GM21576 (cell line): ENCODE results near the gene COMMD2.

Source experiments
- ATAC-seq: cut with Tn5 transposase; IDR thresholded peaks from one replicate; pipeline ENCODE4 v1.9.1; 2021; ENCODE audit warnings: mild to moderate bottlenecking, moderate library complexity; ENCODE audit not compliant: unreplicated experiment

Gene COMMD2

DNA sequence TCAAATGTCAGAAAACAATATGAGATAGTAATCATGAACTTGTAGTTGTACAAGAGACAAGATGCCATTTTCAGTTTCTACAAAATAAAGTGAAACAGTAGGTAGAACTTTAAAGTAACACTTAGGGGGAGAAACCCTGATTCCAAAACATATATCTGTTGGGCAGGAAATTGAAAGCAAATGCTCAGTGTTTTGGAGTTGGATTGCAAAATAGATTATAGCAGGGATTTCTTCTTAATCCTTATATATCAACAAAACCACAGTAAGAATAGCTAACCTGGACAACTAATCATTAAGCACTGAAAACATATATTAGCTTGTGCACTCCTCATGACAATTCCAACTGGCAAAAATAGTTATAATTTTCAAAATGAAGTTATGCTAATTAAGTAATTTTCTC is 46.9 kb downstream of the COMMD2 start:
- ATAC-seq: no peak

GRCh38 chr3:149703466-149703865 is 48.8 kb downstream of the COMMD2 start:
- ATAC-seq: no peak

DNA sequence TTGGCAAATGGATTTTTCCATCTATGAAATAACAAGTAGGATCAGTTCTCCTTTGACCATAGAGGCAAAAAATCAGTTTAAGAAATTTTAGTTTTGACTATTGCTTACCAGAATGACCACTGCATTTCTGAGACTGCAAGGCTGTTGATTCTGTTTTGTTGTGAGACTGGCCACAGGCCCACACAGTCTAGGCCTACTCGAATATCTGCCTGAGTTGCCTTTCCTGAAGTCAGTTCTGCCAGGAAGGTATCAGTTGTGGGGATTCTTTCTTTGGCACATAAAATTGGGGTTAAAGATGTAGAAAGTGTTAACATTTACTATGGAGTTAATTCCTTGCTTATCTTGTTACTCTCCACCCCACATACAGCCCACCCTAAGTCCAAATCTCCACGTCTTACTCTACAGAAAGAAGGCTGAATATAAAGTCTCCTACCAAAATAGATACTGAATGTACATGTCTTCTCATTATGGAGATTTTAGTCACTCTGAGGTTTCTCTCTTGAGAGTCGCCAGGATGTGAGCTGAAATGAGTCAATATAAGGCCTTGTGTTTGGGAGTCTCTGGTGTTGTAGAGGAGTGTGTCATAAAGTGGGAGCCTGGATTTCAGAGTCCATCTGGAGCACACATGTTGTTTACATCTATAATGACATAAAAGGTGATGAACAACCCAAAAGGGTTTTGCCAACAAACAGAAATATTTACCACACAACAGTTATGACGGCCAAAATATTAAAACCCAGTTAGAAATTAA is 49.4 kb downstream of the COMMD2 start:
- ATAC-seq: no peak

GRCh38 chr3:149701977-149702350 is 50.3 kb downstream of the COMMD2 start:
- ATAC-seq: no peak

DNA sequence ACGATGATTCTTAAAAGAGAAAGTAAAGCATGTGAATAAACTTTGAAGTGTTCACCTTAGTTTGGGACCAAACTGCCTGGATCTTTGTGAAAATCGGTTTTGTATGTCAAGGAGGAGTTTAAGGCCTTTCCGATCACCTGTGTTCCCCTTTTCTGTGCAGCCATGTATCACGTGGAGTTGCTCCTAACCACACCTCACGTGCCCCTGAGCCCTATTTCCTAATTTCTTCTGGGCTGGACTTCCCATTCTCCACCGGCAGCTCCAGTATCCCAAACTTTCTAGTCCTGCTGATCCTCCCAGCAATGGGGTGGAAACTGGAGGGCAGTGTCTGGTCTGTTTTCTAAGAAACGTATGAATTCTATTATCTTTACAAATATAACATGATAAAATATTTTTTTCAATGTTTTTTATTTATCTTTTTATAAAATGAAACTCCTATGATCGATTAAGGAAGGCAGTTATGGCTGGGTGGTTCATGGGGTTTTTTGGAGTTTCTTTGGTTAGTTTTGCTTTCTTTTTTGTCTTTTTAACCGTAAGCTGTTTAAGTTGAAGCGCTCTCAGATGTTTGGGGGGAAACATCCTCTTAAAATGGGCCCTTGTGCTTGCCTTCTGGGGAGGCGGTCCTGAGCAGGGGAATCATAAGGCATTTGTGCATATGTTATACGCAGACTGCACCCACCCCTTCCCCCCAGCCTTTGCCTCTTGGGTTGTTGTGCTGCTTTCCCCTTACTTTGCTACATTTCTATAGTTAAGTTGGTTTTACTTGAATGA is 50.9 kb downstream of the COMMD2 start:
- no peak for ATAC-seq
